SU-DHL-6 (cell line): ENCODE results near the gene NDUFV3.

ENCODE experiments used
- EZH2phosphoT487 ChIP-seq: fragments of 200-600 bp; sonication (generic), shearing (Covaris generic); conservative IDR thresholded peaks from 2 replicates; pipeline ENCODE4 v1.6.1; 2018; ENCODE audit warnings: mild to moderate bottlenecking, antibody characterized with exemption, low read length, moderate library complexity, mixed read lengths
- TF ChIP-seq, protein P1 (sequence below): fragments of 200-600 bp; sonication (generic); IDR thresholded peaks from one replicate; pipeline ENCODE4 v1.5.1; 2017; ENCODE audit warnings: antibody characterized with exemption, mild to moderate bottlenecking, low read length, moderate library complexity; ENCODE audit not compliant: insufficient read depth, poor library complexity, severe bottlenecking

DNA sequence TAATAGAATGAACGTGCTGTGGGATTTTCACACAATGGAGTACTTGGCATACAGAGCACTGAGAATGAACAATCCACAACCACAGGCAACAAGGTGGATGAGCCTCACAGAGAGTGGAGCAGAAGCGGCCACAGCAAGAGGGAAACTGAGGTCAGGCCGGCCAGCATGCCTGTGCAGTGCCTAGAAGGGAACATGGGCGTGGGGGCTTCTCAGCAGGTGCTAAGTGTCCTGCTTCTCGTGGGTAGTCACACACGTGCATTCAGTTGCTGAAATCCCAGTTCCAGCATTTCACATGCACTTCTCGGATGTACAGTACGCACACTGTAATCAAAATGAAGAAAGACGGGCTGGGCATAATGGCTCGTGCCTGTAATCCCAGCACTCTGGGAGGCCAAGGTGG lies 46.9 kb upstream of the NDUFV3 start:
- TF ChIP-seq, protein P1, sequence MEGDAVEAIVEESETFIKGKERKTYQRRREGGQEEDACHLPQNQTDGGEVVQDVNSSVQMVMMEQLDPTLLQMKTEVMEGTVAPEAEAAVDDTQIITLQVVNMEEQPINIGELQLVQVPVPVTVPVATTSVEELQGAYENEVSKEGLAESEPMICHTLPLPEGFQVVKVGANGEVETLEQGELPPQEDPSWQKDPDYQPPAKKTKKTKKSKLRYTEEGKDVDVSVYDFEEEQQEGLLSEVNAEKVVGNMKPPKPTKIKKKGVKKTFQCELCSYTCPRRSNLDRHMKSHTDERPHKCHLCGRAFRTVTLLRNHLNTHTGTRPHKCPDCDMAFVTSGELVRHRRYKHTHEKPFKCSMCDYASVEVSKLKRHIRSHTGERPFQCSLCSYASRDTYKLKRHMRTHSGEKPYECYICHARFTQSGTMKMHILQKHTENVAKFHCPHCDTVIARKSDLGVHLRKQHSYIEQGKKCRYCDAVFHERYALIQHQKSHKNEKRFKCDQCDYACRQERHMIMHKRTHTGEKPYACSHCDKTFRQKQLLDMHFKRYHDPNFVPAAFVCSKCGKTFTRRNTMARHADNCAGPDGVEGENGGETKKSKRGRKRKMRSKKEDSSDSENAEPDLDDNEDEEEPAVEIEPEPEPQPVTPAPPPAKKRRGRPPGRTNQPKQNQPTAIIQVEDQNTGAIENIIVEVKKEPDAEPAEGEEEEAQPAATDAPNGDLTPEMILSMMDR, result no peak
- TF ChIP-seq EZH2phosphoT487, result no peak
